Ascending aorta (tissue), 2 donors: ENCODE data around the gene DLL4. TPM values are rescaled to one million over a fixed set of nuclear protein-coding genes. Genes with fewer than 3 reads are reported as not detected.

Source experiments
- DNase-seq, 2 donors: peaks; one replicate each; pipeline ENCODE4 v3.0.0-alpha.2; 2019; ENCODE audit warnings: low spot score in 2 of 2
- H3K27ac ChIP-seq, 2 donors: fragments of 200-600 bp; sonication (generic); one replicate each; pipeline ENCODE4 v1.5.1; 2016 to 2017; ENCODE audit warnings: mild to moderate bottlenecking in 1 of 2
- H3K27me3 ChIP-seq: fragments of 200-600 bp; sonication (generic); one replicate; pipeline ENCODE4 v1.5.1; 2017
- H3K36me3 ChIP-seq, 2 donors: fragments of 200-600 bp; sonication (generic); one replicate each; pipeline ENCODE4 v1.5.1; 2016
- H3K4me1 ChIP-seq, 2 donors: fragments of 200-600 bp; sonication (generic); one replicate each; pipeline ENCODE4 v1.5.1; 2016 to 2017; ENCODE audit warnings: mild to moderate bottlenecking in 1 of 2
- H3K4me3 ChIP-seq, 2 donors: fragments of 200-600 bp; sonication (generic); one replicate each; pipeline ENCODE4 v1.5.1; 2016 to 2017; ENCODE audit warnings: mild to moderate bottlenecking in 1 of 2
- H3K9me3 ChIP-seq, 2 donors: fragments of 200-600 bp; sonication (generic); one replicate each; pipeline ENCODE4 v1.5.1; 2016
- CTCF ChIP-seq, 3 experiments: fragments of 200-600 bp in 2 of 3; fragments of 450-650 bp in 1 of 3; sonication (generic) in 2 of 3; IDR thresholded peaks; one replicate each; pipeline ENCODE4 v1.5.1; 2016 to 2019; ENCODE audit warnings: antibody characterized with exemption in 3 of 3, mild to moderate bottlenecking in 1 of 3, moderate library complexity in 1 of 3
- intact Hi-C: fragments of 100-400 bp; cut with DNase I; formaldehyde crosslinking; loops from one replicate; pipeline ENCODE4 v1.15.1; 2023
- total RNA-seq: library from RNA; depleted of rRNA; stranded (reverse); fragments of >200 nt; gene quantifications from one replicate; pipeline ENCODE4 v1.1.0, GENCODE V29; 2016

DLL4 gene
- total RNA-seq, 1 donor from 2014 or later, result 30.2 TPM

GRCh38 chr15:40914013-40914412 lies 15.1 kb upstream of the DLL4 start:
- Histone ChIP-seq H3K27me3 (no peaks in the 10 kb centered on the region), H3K9me3 (no peaks in the 10 kb centered on the region), H3K27ac (no peak overlapping the region), H3K36me3 (no peaks in the 10 kb centered on the region), H3K4me3 (no peak overlapping the region), H3K4me1 (no peaks in the 10 kb centered on the region)
- DNase-seq, result no peak
- intact Hi-C loops, result no loop called here
- no peak for TF ChIP-seq CTCF (IDR thresholded peaks at IDR 0.05)

GRCh38 chr15:40914486-40914885 lies 14.7 kb upstream of the DLL4 start:
- Histone ChIP-seq H3K36me3 (no peaks in the 10 kb centered on the region), H3K4me1 (no peaks in the 10 kb centered on the region), H3K27ac (no peak overlapping the region), H3K9me3 (no peaks in the 10 kb centered on the region), H3K4me3 (no peak overlapping the region), H3K27me3 (no peaks in the 10 kb centered on the region)
- intact Hi-C loops, result no loop called here
- DNase-seq, result no peak
- TF ChIP-seq CTCF (IDR thresholded peaks at IDR 0.05), result no peak

DNA sequence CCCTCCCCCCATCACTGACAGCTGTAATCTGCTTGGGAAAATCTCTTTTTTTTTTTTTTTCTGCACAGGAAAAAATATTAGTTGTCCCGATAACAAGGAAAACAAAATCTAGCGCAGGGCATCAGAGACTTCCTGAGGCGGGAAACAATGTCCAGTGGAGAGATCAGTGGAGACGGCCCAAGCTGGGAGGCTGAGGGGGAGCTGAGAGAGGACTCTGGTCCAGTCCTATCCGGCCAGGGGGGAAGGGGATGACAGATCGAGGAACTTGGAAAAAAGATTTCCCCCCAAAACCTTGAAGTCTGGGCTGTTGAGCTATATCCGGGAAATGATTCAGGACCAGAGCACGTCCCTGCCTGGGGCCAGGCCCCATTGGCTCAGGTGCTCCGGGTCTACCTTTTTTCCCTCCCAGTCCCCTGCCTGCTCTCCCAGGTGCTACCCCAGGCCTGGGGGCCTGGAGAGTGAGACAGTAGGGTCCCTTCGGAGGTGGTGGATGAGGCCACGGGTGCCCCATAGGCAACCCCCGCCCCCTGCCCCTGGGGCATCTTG lies 14.0 kb upstream of the DLL4 start:
- intact Hi-C loops, result no loop called here
- no peak for DNase-seq
- H3K36me3 ChIP-seq, result no peaks in the 10 kb centered on the region

GRCh38 chr15:40915679-40916078 lies 13.5 kb upstream of the DLL4 start:
- intact Hi-C loops, result no loop called here

More for the DNA sequence above, 14.0 kb upstream of the DLL4 start:
- Histone ChIP-seq H3K9me3 (no peaks in the 10 kb centered on the region), H3K27me3 (no peaks in the 10 kb centered on the region), H3K27ac (no peak overlapping the region), H3K4me3 (no peak overlapping the region), H3K4me1 (no peaks in the 10 kb centered on the region)
- no peak for TF ChIP-seq CTCF (IDR thresholded peaks at IDR 0.05)

DNA sequence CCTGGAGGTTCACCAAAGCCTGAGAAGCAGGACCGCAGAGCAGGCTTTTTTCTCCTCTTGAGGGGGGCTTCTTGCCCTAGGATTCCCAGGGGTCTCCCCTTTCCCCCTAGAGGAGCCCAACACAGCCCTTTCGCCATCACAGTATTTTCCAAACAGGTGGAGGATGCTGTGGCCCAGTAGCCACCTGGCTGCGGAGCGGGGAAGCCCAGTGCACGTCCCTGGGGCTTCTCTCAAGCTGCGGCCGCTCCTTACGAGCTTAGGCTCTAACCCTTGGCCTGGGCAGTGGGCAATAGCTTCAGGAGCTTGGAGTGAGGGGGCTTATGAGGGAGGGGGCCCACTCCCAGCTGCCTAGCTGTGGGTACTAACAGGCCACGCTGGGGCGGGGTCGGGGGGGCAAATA lies 11.6 kb upstream of the DLL4 start:
- no peaks in the 10 kb centered on the region for H3K4me1 ChIP-seq
- no peak for TF ChIP-seq CTCF (IDR thresholded peaks at IDR 0.05)
- intact Hi-C loops, result no loop called here
- no peak for DNase-seq
- no peaks in the 10 kb centered on the region for H3K9me3 ChIP-seq
- H3K27me3 ChIP-seq, result no peaks in the 10 kb centered on the region
- no peak overlapping the region for H3K27ac ChIP-seq
- no peak overlapping the region for H3K4me3 ChIP-seq
- H3K36me3 ChIP-seq, result no peaks in the 10 kb centered on the region

More at GRCh38 chr15:40915679-40916078, 13.5 kb upstream of the DLL4 start:
- Histone ChIP-seq H3K36me3 (no peaks in the 10 kb centered on the region), H3K4me1 (no peaks in the 10 kb centered on the region), H3K9me3 (no peaks in the 10 kb centered on the region), H3K27ac (no peak overlapping the region), H3K4me3 (no peak overlapping the region), H3K27me3 (no peaks in the 10 kb centered on the region)
- TF ChIP-seq CTCF (IDR thresholded peaks at IDR 0.05), result no peak
- no peak for DNase-seq
